B cell (primary cell): ENCODE measurements around the gene OTULIN. TPM values are rescaled to one million over a fixed set of nuclear protein-coding genes. Genes with fewer than 3 reads are reported as not detected.

ENCODE experiments used
- ATAC-seq: fragments of 200-7000 bp; cut with Tn5 transposase; one replicate; pipeline ENCODE4 v1.10.0; 2021; ENCODE audit warnings: low read depth, mild to moderate bottlenecking, moderate number of reproducible peaks, moderate library complexity
- CTCF ChIA-PET: fragments of 350-600 bp; sonication (Branson Sonifier 250); formaldehyde crosslinking; loops from one replicate; lab custom pipeline; 2021; ENCODE audit warnings: antibody characterized with exemption, inconsistent platforms; lab: Charles Lee
- POLR2A ChIA-PET: fragments of 350-600 bp; sonication (Branson Sonifier 250); formaldehyde crosslinking; loops from one replicate; lab custom pipeline; 2021; ENCODE audit warnings: antibody characterized with exemption; lab: Charles Lee
- DNase-seq: peaks from one replicate; pipeline ENCODE4 v3.0.0; 2013
- H2AFZ ChIP-seq: 2 replicates; pipeline ENCODE4 v1.6.1; 2012; ENCODE audit warnings: mild to moderate bottlenecking, low read depth, low read length; ENCODE audit not compliant: insufficient read depth, poor library complexity, severe bottlenecking
- H3K27ac ChIP-seq, 2 donors: 1 replicate in 1 of 2; 2 replicates in 1 of 2; pipeline ENCODE4 v1.5.1; 2012 to 2013; ENCODE audit warnings: low read length in 2 of 2, mild to moderate bottlenecking in 2 of 2, moderate library complexity in 1 of 2
- H3K27me3 ChIP-seq, 4 experiments: fragments of 200-600 bp in 1 of 4; sonication (generic) in 1 of 4; replicated peaks in 1 of 4; 1 replicate in 2 of 4; 2 replicates in 2 of 4; pipeline versions ENCODE4 v1.6.1 to v1.7.0; 2013 to 2016; ENCODE audit warnings: low read length in 3 of 4, mild to moderate bottlenecking in 2 of 4, mixed read lengths in 1 of 4, moderate library complexity in 1 of 4; ENCODE audit not compliant: insufficient read depth in 4 of 4, control insufficient read depth in 3 of 4; ENCODE audit errors: control extremely low read depth in 1 of 4
- H3K36me3 ChIP-seq, 2 experiments: replicated peaks in 1 of 2; 1 replicate in 1 of 2; 2 replicates in 1 of 2; pipeline versions ENCODE4 v1.6.1 to v1.7.1; 2013; ENCODE audit warnings: low read length in 1 of 2; ENCODE audit not compliant: insufficient read depth in 2 of 2, control insufficient read depth in 1 of 2; ENCODE audit errors: control extremely low read depth in 1 of 2, extremely low read depth in 1 of 2
- H3K4me1 ChIP-seq, 2 donors: fragments of 200-600 bp in 1 of 2; sonication (generic) in 1 of 2; 1 replicate in 1 of 2; 2 replicates in 1 of 2; pipeline versions ENCODE4 v1.5.1 to v1.6.1; 2013 to 2017; ENCODE audit warnings: low read length in 2 of 2; ENCODE audit not compliant: control insufficient read depth in 2 of 2, insufficient read depth in 2 of 2
- H3K4me2 ChIP-seq: replicated peaks from 2 replicates; pipeline ENCODE3; 2012; ENCODE audit warnings: mild to moderate bottlenecking, low read depth, low read length; ENCODE audit not compliant: poor library complexity, severe bottlenecking
- H3K4me3 ChIP-seq, 5 experiments: fragments of 200-600 bp in 1 of 5; sonication (generic) in 1 of 5; 1 replicate in 3 of 5; 2 replicates in 2 of 5; pipeline versions ENCODE4 v1.5.1 to v1.7.0; 2011 to 2016; ENCODE audit warnings: low read length in 4 of 5, mild to moderate bottlenecking in 4 of 5, low read depth in 2 of 5, control low read depth in 1 of 5, moderate library complexity in 1 of 5; ENCODE audit not compliant: insufficient read depth in 1 of 5; ENCODE audit errors: control extremely low read depth in 1 of 5, extremely low read depth in 1 of 5
- H3K79me2 ChIP-seq: fragments of 200-600 bp; sonication (generic); one replicate; pipeline ENCODE4 v1.6.0; 2016; ENCODE audit warnings: low read length; ENCODE audit not compliant: control insufficient read depth, insufficient read depth
- H3K9ac ChIP-seq: fragments of 200-600 bp; sonication (generic); 2 replicates; pipeline ENCODE4 v1.6.1; 2017; ENCODE audit warnings: mild to moderate bottlenecking, low read length, moderate library complexity
- H3K9me3 ChIP-seq, 3 donors: one replicate each; pipeline versions ENCODE4 v1.6.1 to v1.7.1; 2013; ENCODE audit warnings: low read length in 2 of 3; ENCODE audit not compliant: control insufficient read depth in 2 of 3, insufficient read depth in 1 of 3; ENCODE audit errors: control extremely low read depth in 1 of 3
- H4K20me1 ChIP-seq: 2 replicates; pipeline ENCODE4 v1.6.0; 2012; ENCODE audit warnings: mild to moderate bottlenecking, low read length; ENCODE audit not compliant: insufficient read depth, control insufficient read depth, poor library complexity, severe bottlenecking
- H3K27ac Mint-ChIP-seq: one replicate; pipeline ENCODE4 v1.8.0; 2021; ENCODE audit warnings: mixed read lengths
- H3K27me3 Mint-ChIP-seq: one replicate; pipeline ENCODE4 v1.8.0; 2021; ENCODE audit warnings: mixed read lengths
- H3K4me1 Mint-ChIP-seq: one replicate; pipeline ENCODE4 v1.8.0; 2021; ENCODE audit warnings: mixed read lengths
- H3K4me3 Mint-ChIP-seq: one replicate; pipeline ENCODE4 v1.8.0; 2021; ENCODE audit warnings: mixed read lengths
- H3K9me3 Mint-ChIP-seq: one replicate; pipeline ENCODE4 v1.8.0; 2022; ENCODE audit warnings: mixed read lengths; ENCODE audit not compliant: insufficient read depth
- CTCF ChIP-seq: fragments of 200-600 bp; IDR thresholded peaks from one replicate; pipeline ENCODE4 v1.8.0; 2022; ENCODE audit warnings: antibody characterized with exemption, mild to moderate bottlenecking
- EZH2 ChIP-seq: IDR thresholded peaks from 2 replicates; pipeline ENCODE4 v1.6.1; 2012; ENCODE audit warnings: borderline replicate concordance, low read depth, mild to moderate bottlenecking, moderate library complexity, low read length; ENCODE audit not compliant: insufficient read depth, poor library complexity, severe bottlenecking
- WGBS: methylation state at CpG from one replicate; pipeline ENCODE4 v1.1.5; 2013; ENCODE audit warnings: missing lambda C conversion rate; ENCODE audit not compliant: insufficient coverage; 5-methylcytosine and 5-hydroxymethylcytosine counted together
- intact Hi-C: fragments of 100-400 bp; cut with micrococcal nuclease; formaldehyde crosslinking; loops from one replicate; pipeline ENCODE4 v1.10.0; 2022
- polyA plus RNA-seq: library from polyadenylated mRNA; depleted of rRNA; stranded (reverse); fragments of >200 nt; gene quantifications from 2 replicates; pipeline ENCODE4 v1.2.3, GENCODE V29; 2012
- total RNA-seq, 2 donors: library from RNA; stranded (reverse); fragments of 120-200 nt in 1 of 2; gene quantifications; 1 replicate in 1 of 2; 2 replicates in 1 of 2; pipeline versions ENCODE4 v1.2.3 to v1.2.4, GENCODE V29; 2013 to 2022

The OTULIN gene
- total and polyA plus RNA-seq, 2 donors (not counting 1 experiment from before 2014, with no cell fraction given): 8.4 to 64.4 TPM

- Histone ChIP-seq H3K36me3 (peaks cover 37 to 89% of the 10 kb centered on the region in 2 experiments), H3K79me2 (peaks cover 4% of the 10 kb centered on the region), H3K9me3 (peaks cover 5% of the 10 kb centered on the region in 3 donors), H3K27ac (no peak overlapping the region), H3K9ac (no peak overlapping the region), H2AFZ (no peak overlapping the region), H3K4me1 (peaks cover 5 to 10% of the 10 kb centered on the region in 2 donors), H3K4me3 (no peak overlapping the region), H3K4me2 (no peak overlapping the region), H4K20me1 (peaks cover 4% of the 10 kb centered on the region), H3K27me3 (no peaks in the 10 kb centered on the region)
- DNase-seq (no peak), ATAC-seq (no peak)
- ChIA-PET POLR2A (interaction anchor here (0.7 kb wide), 1 partner anchor 26 kb away, joined by 3 read pairs; no protein-coding TSS in a partner anchor), CTCF (interaction anchor here (1.5 to 6.8 kb wide), 7 partner anchors 14 to 328 kb away, joined by 3 to 63 read pairs (median 10); no protein-coding TSS in a partner anchor)
- Mint-ChIP-seq H3K27me3 (no peaks in the 10 kb centered on the region), H3K4me3 (no peak overlapping the region), H3K4me1 (peaks cover 9% of the 10 kb centered on the region), H3K9me3 (no peaks in the 10 kb centered on the region), H3K27ac (no peak overlapping the region)
- intact Hi-C loops: loop anchor here (5.0 kb wide), 1 partner anchor 41 kb away; no protein-coding TSS in a partner anchor
- TF ChIP-seq EZH2 (no peak), CTCF (no peak)
Observed at GRCh38 chr5:14686517-14686916, 22.0 kb downstream of the OTULIN start.

GRCh38 chr5:14687023-14687665 lies 22.6 kb downstream of the OTULIN start:
- no peak for ATAC-seq
- intact Hi-C loops: loop anchor here (5.0 kb wide), 1 partner anchor 40 kb away; no protein-coding TSS in a partner anchor
- WGBS: 100% methylated on average over 1 of the region's 4 CpGs
- Mint-ChIP-seq H3K27ac (no peak overlapping the region), H3K9me3 (no peaks in the 10 kb centered on the region), H3K4me3 (no peak overlapping the region), H3K27me3 (no peaks in the 10 kb centered on the region), H3K4me1 (peaks cover 9% of the 10 kb centered on the region)
- Histone ChIP-seq H3K27ac (no peak overlapping the region), H2AFZ (no peak overlapping the region), H4K20me1 (peaks cover 4% of the 10 kb centered on the region), H3K9ac (no peak overlapping the region), H3K27me3 (no peaks in the 10 kb centered on the region), H3K4me2 (no peak overlapping the region), H3K4me3 (no peak overlapping the region), H3K9me3 (peaks cover 5% of the 10 kb centered on the region in 3 donors), H3K36me3 (peaks cover 35 to 87% of the 10 kb centered on the region in 2 experiments), H3K79me2 (peaks cover 4% of the 10 kb centered on the region), H3K4me1 (peaks cover 5 to 10% of the 10 kb centered on the region in 2 donors)
- CTCF ChIA-PET: interaction anchor here (1.9 to 6.8 kb wide), 3 partner anchors 38 to 316 kb away, joined by 7 to 63 read pairs (median 10); no protein-coding TSS in a partner anchor
- no peak for TF ChIP-seq EZH2
- no peak for TF ChIP-seq CTCF
- DNase-seq: no peak
- POLR2A ChIA-PET: no interaction called here
